CD14-positive monocyte (primary cell): ENCODE results near the gene NLN. TPM values are rescaled to one million over a fixed set of nuclear protein-coding genes. Genes with fewer than 3 reads are reported as not detected.
A peak's percentile ranks its signal among the peaks of the same experiment; 100 is the strongest.

Experiments used
- DNase-seq, 3 donors: peaks; one replicate each; pipeline ENCODE4 v3.0.0-alpha.2; 2011 to 2022
- H2AFZ ChIP-seq: 2 replicates; pipeline ENCODE4 v1.6.0; 2012; ENCODE audit warnings: mild to moderate bottlenecking, low read depth, low read length, inconsistent platforms; ENCODE audit not compliant: insufficient read depth, poor library complexity, severe bottlenecking
- H3K27ac ChIP-seq, 2 donors: 1 replicate in 1 of 2; 2 replicates in 1 of 2; pipeline ENCODE4 v1.5.1; 2012 to 2013; ENCODE audit warnings: low read length in 2 of 2, control low read depth in 1 of 2, inconsistent platforms in 1 of 2, low read depth in 1 of 2, mild to moderate bottlenecking in 1 of 2
- H3K27me3 ChIP-seq, 2 donors: one replicate each; pipeline versions ENCODE4 v1.6.0 to v1.6.1; 2011 to 2013; ENCODE audit warnings: low read length in 2 of 2; ENCODE audit not compliant: control insufficient read depth in 2 of 2, insufficient read depth in 2 of 2
- H3K36me3 ChIP-seq, 2 donors: replicated peaks in 1 of 2; 1 replicate in 1 of 2; 2 replicates in 1 of 2; pipeline versions ENCODE4 v1.5.1 to v1.6.1; 2012 to 2013; ENCODE audit warnings: low read length in 2 of 2, control low read depth in 1 of 2, inconsistent platforms in 1 of 2, mild to moderate bottlenecking in 1 of 2; ENCODE audit not compliant: insufficient read depth in 2 of 2, control insufficient read depth in 1 of 2
- H3K4me1 ChIP-seq, 2 donors: 1 replicate in 1 of 2; 2 replicates in 1 of 2; pipeline versions ENCODE4 v1.5.1 to v1.6.1; 2012 to 2013; ENCODE audit warnings: low read length in 2 of 2, control low read depth in 1 of 2, inconsistent platforms in 1 of 2, mild to moderate bottlenecking in 1 of 2, moderate library complexity in 1 of 2; ENCODE audit not compliant: insufficient read depth in 2 of 2, control insufficient read depth in 1 of 2
- H3K4me2 ChIP-seq: replicated peaks from 2 replicates; pipeline ENCODE3; 2012; ENCODE audit warnings: low read length, moderate library complexity, mild to moderate bottlenecking; ENCODE audit not compliant: poor library complexity, severe bottlenecking; ENCODE audit errors: extremely low read depth
- H3K4me3 ChIP-seq, 3 experiments: fragments of 200-600 bp in 1 of 3; sonication (generic) in 1 of 3; replicated peaks in 1 of 3; 1 replicate in 2 of 3; 2 replicates in 1 of 3; pipeline ENCODE4 v1.5.1; 2011 to 2013; ENCODE audit warnings: low read length in 3 of 3, mild to moderate bottlenecking in 3 of 3, control low read depth in 2 of 3, low read depth in 2 of 3, inconsistent platforms in 1 of 3, moderate library complexity in 1 of 3
- H3K79me2 ChIP-seq: 2 replicates; pipeline ENCODE4 v1.6.0; 2012; ENCODE audit warnings: mild to moderate bottlenecking, control low read depth, inconsistent platforms, low read length, moderate library complexity; ENCODE audit not compliant: insufficient read depth
- H3K9ac ChIP-seq: 2 replicates; pipeline ENCODE4 v1.6.0; 2017; ENCODE audit warnings: low read length, mild to moderate bottlenecking; ENCODE audit not compliant: insufficient read depth, poor library complexity, severe bottlenecking
- H3K9me3 ChIP-seq, 2 donors: replicated peaks in 1 of 2; 1 replicate in 1 of 2; 2 replicates in 1 of 2; pipeline versions ENCODE4 v1.5.1 to v1.6.1; 2012 to 2013; ENCODE audit warnings: low read length in 2 of 2, control low read depth in 1 of 2; ENCODE audit not compliant: control insufficient read depth in 1 of 2, insufficient read depth in 1 of 2
- H4K20me1 ChIP-seq: 2 replicates; pipeline ENCODE4 v1.6.0; 2012; ENCODE audit warnings: mild to moderate bottlenecking, low read length, control low read depth, moderate library complexity; ENCODE audit not compliant: insufficient read depth
- H3K27ac Mint-ChIP-seq, 7 donors: one replicate each; pipeline ENCODE4 v1.8.0; 2020; ENCODE audit warnings: mild to moderate bottlenecking in 7 of 7, mixed read lengths in 7 of 7, moderate library complexity in 6 of 7, inconsistent platforms in 2 of 7
- H3K27me3 Mint-ChIP-seq, 3 donors: one replicate each; pipeline ENCODE4 v1.8.0; 2021 to 2022; ENCODE audit warnings: low read depth in 3 of 3, mild to moderate bottlenecking in 3 of 3, mixed read lengths in 3 of 3, moderate library complexity in 3 of 3, inconsistent platforms in 1 of 3
- H3K36me3 Mint-ChIP-seq, 2 donors: one replicate each; pipeline ENCODE4 v1.8.0; 2020; ENCODE audit warnings: mixed read lengths in 2 of 2, inconsistent platforms in 1 of 2, mild to moderate bottlenecking in 1 of 2
- H3K4me1 Mint-ChIP-seq: one replicate; pipeline ENCODE4 v1.8.0; 2020; ENCODE audit warnings: mild to moderate bottlenecking, mixed read lengths
- H3K4me3 Mint-ChIP-seq, 2 donors: one replicate each; pipeline ENCODE4 v1.8.0; 2020; ENCODE audit warnings: mild to moderate bottlenecking in 2 of 2, mixed read lengths in 2 of 2, moderate library complexity in 1 of 2
- H3K9me3 Mint-ChIP-seq, 7 donors: one replicate each; pipeline ENCODE4 v1.8.0; 2020 to 2022; ENCODE audit warnings: mixed read lengths in 7 of 7, mild to moderate bottlenecking in 6 of 7, moderate library complexity in 6 of 7, inconsistent platforms in 2 of 7
- CTCF ChIP-seq: fragments of 200-600 bp; IDR thresholded peaks from one replicate; pipeline ENCODE4 v1.8.0; 2022; ENCODE audit warnings: antibody characterized with exemption, mild to moderate bottlenecking
- WGBS: methylation state at CpG from one replicate; pipeline ENCODE4 v1.1.5; 2013; ENCODE audit warnings: missing lambda C conversion rate; ENCODE audit not compliant: insufficient coverage; 5-methylcytosine and 5-hydroxymethylcytosine counted together
- intact Hi-C, 2 donors: fragments of 100-400 bp; cut with micrococcal nuclease; formaldehyde crosslinking; loops; one replicate each; pipeline versions ENCODE4 v1.15.0 to v1.15.1; 2023
- polyA plus RNA-seq, 3 donors: library from polyadenylated mRNA; depleted of rRNA in 1 of 3; unstranded in 2 of 3; stranded (reverse) in 1 of 3; fragments of 300-500 nt in 2 of 3; fragments of >200 nt in 1 of 3; fragmentation: Illumina TruSeq in 2 of 3; gene quantifications; 1 replicate in 2 of 3; 2 replicates in 1 of 3; pipeline ENCODE4 v1.2.3, GENCODE V29; 2012 to 2021

NLN gene
- polyA plus RNA-seq, 3 donors: 8.7 to 39.2 (median 17.7) TPM

GRCh38 chr5:65821966-65822365 is 100.0 kb downstream of the NLN start:
- H3K79me2 ChIP-seq: no peaks in the 10 kb centered on the region
- peaks cover 30 to 41% of the 10 kb centered on the region in 2 donors for H3K36me3 Mint-ChIP-seq
- peak overlapping the region; percentile 18 for H3K4me2 ChIP-seq
- peak overlapping the region in 1 of 2 donors; percentile 81 for H3K4me3 Mint-ChIP-seq
- H3K9me3 Mint-ChIP-seq: peaks cover 0 to 2% (median 0%) of the 10 kb centered on the region in 7 donors
- H4K20me1 ChIP-seq: no peaks in the 10 kb centered on the region
- H3K4me1 ChIP-seq: peaks cover 47 to 57% of the 10 kb centered on the region in 2 donors
- H3K9ac ChIP-seq: no peak overlapping the region
- no peak overlapping the region for H3K4me3 ChIP-seq
- no peak for DNase-seq
- H3K4me1 Mint-ChIP-seq: peaks cover 55% of the 10 kb centered on the region
- H3K27ac Mint-ChIP-seq: peak overlapping the region in 2 of 7 donors; percentile 1 to 47
- no peak overlapping the region for H2AFZ ChIP-seq
- TF ChIP-seq CTCF: no peak
- no CpG with 5 or more reads among the region's 4 CpGs for WGBS
- peaks cover 3 to 6% of the 10 kb centered on the region in 2 donors for H3K36me3 ChIP-seq
- no peaks in the 10 kb centered on the region for H3K9me3 ChIP-seq
- H3K27me3 Mint-ChIP-seq: no peaks in the 10 kb centered on the region
- no peaks in the 10 kb centered on the region for H3K27me3 ChIP-seq
- no peak overlapping the region for H3K27ac ChIP-seq
- intact Hi-C loops: loop anchor here in 1 of 2 donors (10.0 kb wide), 1 partner anchor 103 kb away; the partner anchor contains the start of gene ERBIN

- H3K27ac ChIP-seq: no peak overlapping the region
- Mint-ChIP-seq H3K27me3 (no peaks in the 10 kb centered on the region), H3K36me3 (peaks cover 34 to 45% of the 10 kb centered on the region in 2 donors), H3K9me3 (peaks cover 0 to 2% (median 0%) of the 10 kb centered on the region in 7 donors), H3K4me1 (peaks cover 53% of the 10 kb centered on the region), H3K27ac (no peak overlapping the region), H3K4me3 (no peak overlapping the region)
- no peak for DNase-seq
- H3K4me2 ChIP-seq: no peak overlapping the region
- H3K79me2 ChIP-seq: no peaks in the 10 kb centered on the region
- no peak for TF ChIP-seq CTCF
- peaks cover 3 to 6% of the 10 kb centered on the region in 2 donors for H3K36me3 ChIP-seq
- peaks cover 47 to 58% of the 10 kb centered on the region in 2 donors for H3K4me1 ChIP-seq
- no peaks in the 10 kb centered on the region for H3K9me3 ChIP-seq
- H4K20me1 ChIP-seq: no peaks in the 10 kb centered on the region
- intact Hi-C loops: loop anchor here in 1 of 2 donors (10.0 kb wide), 1 partner anchor 102 kb away; the partner anchor contains the start of gene ERBIN
- H2AFZ ChIP-seq: no peak overlapping the region
- no peaks in the 10 kb centered on the region for H3K27me3 ChIP-seq
- no peak overlapping the region for H3K9ac ChIP-seq
- 98% methylated on average over 5 of the region's 6 CpGs for WGBS
- no peak overlapping the region for H3K4me3 ChIP-seq
Measured at GRCh38 chr5:65822710-65823109, 100.7 kb downstream of the NLN start.
